HG02885 (cell line): ENCODE measurements around the gene KDM7A.

ENCODE experiments used
- ATAC-seq: cut with Tn5 transposase; IDR thresholded peaks from one replicate; pipeline ENCODE4 v1.9.1; 2021; ENCODE audit warnings: mild to moderate bottlenecking; ENCODE audit not compliant: unreplicated experiment, poor library complexity

KDM7A gene, protein sequence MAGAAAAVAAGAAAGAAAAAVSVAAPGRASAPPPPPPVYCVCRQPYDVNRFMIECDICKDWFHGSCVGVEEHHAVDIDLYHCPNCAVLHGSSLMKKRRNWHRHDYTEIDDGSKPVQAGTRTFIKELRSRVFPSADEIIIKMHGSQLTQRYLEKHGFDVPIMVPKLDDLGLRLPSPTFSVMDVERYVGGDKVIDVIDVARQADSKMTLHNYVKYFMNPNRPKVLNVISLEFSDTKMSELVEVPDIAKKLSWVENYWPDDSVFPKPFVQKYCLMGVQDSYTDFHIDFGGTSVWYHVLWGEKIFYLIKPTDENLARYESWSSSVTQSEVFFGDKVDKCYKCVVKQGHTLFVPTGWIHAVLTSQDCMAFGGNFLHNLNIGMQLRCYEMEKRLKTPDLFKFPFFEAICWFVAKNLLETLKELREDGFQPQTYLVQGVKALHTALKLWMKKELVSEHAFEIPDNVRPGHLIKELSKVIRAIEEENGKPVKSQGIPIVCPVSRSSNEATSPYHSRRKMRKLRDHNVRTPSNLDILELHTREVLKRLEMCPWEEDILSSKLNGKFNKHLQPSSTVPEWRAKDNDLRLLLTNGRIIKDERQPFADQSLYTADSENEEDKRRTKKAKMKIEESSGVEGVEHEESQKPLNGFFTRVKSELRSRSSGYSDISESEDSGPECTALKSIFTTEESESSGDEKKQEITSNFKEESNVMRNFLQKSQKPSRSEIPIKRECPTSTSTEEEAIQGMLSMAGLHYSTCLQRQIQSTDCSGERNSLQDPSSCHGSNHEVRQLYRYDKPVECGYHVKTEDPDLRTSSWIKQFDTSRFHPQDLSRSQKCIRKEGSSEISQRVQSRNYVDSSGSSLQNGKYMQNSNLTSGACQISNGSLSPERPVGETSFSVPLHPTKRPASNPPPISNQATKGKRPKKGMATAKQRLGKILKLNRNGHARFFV

DNA sequence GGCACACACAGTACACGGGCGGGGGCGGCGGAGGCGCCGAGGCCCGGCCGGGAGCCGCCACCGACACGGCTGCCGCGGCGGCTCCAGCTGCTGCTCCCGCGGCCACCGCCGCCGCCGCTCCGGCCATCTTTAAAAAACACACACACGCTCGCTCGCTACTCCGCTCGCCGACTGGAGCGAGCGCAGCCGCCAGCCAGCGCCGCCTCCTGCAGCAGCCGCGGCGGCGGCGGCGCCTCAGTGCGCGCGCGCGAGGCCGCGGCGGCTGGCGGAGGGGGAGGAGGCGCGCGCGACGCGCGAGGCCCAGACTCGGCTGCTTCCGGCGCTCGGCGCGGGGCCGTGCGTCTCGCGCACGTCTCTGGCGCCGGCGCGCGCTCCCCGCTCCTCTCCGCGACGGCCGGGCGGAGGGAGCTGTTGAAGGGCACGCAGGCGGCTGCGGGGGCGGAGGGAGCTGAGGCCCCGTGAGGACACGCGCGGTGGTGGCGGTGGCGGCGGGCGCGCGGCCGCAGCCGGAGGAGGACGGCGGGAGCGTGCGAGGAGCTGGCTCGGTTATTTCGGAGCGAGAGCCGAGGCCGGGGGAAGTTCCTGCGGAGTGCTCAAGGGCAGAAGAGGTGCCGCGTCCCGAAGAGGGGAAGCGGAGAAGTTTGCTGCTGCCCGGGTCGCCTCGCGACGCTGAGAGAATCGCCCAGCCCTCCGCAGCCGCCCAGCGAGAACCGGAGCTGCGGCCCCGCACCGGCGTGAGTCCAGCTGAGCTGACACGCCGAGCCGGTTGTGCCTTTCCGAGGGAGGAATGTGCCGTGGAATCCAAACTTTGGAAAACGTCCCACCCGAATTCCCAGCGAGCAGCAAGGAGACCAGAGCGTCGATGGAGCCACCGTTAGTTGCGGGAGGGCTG, at the start of gene KDM7A:
Gene KDM7A (minus strand): TSS at position 173 of the 892 bp plus-strand sequence. CDS start 46 bp downstream, at position 127.
- peak; percentile 74 for ATAC-seq

DNA sequence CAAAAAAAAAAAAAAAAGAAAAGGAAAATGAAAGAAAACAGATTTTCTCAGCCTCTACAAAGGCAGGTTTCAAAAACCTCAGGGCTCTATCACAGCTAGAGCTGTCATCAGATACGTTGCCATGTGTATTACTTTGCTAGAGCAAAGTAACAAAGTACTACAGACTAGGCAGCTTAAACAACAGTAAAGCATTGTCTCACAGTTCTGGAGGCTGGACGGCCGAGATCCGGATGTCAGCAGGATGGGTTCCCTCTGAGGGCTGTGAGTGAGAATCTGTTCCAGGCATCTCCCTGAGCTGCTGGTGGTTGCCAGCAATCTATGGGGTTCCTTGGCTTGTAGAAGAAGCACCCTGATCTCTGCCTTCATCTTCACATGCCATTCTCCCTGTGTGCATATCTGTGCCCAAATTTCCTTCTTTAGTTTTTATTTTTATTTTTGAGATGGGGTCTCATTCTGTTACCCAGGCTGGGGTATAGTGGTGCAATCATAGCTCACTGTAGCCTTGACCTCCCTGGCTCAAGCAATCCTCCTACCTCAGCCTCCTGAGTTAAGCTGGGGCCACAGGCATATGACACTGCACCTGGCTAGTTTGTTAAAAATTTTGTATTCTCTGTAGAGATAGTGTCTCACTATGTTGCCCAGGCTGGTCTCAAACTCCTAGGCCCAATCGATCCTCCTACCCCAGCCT, 48.9 kb upstream of the KDM7A start:
- ATAC-seq, result no peak

DNA sequence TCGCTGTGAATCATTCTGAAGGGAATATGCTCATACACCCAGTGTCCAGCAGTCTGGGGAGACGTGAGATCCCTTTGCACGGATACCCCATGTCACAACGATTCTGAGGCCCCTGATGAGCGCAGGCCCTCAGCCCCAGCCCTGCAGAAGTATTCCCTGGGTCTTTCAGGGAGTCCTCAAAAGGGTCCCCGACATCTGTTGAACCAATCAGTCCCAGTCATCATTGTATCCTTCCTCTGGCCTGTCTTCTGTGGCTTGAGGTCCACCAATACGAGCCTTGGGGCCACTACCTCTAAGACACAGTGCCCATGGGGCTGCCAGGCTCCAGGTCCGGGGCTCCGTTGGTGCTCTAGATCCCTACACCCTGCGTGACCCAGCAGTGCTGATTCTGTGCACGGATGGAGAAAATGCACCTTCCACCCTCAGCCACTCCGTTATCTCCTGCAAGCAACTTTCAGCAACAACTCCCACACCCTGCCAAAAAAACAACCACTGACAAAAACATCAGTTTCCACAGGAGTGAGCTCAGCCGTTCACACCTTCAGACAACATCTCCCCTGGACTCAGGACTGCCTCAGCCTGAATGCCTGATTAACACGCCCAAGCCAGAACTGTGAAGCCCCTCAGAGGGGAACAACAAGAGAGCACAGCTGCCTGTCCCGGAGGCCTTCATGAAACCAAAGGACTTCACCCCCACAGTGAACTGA, 46.9 kb upstream of the KDM7A start:
- ATAC-seq, result no peak

DNA sequence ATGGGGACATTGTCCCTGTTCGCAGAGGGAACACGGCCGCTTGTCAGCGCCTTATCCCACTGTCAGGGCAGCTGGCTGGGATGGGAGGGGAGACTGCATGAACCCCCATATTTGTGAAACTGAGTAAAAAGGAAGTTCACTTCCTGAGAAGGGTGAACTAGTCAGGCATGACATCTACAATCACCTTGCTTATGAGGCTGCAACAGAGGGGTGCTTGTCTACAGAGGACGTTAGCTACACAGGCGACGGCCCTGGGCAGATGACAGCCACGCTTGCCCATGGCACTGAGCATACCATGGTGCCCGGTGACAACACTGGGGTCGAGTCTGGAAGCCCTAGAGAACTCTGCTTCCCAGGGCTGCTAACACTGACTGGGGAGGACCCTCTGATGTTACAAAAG, 46.0 kb upstream of the KDM7A start:
- ATAC-seq, result peak; percentile 74

DNA sequence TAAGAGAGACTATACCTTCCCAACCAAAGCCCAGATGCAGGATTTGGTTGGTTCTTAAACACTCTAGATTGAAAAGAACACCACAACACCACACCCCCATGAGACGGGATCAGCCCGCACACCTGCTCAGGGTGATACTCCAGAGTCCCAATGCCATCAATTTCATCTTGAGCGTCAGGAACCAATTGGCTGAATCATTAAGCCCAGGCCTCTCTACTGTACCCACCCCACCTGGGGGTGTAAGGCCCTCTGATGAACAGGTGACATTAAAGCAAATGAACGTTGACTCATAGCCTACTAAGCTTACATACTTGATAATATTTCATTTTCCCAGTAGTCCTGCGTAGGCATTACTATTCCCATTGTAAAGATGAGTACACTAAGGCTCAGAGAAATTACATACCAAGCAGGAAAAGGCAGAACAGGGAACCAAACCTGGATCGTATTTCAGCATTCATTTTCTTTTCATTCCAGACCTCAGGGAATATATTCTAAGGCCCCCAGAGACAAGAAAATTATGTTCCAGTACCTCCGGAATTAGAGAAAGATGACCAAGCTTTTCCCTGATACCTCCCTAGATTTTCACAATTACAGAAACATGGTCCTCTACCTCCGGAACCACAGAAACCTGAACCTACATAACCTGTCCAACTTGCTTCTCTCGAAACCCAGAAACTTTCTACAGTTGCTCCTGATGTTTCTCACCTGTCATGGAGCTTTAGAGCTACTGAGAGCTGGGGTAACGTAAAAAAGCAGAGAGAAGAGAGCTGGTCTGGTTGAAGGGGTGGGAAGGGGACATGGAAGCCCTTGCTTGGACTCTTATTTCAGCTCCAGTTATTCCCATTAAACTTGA, 43.1 kb upstream of the KDM7A start:
- ATAC-seq, result no peak

DNA sequence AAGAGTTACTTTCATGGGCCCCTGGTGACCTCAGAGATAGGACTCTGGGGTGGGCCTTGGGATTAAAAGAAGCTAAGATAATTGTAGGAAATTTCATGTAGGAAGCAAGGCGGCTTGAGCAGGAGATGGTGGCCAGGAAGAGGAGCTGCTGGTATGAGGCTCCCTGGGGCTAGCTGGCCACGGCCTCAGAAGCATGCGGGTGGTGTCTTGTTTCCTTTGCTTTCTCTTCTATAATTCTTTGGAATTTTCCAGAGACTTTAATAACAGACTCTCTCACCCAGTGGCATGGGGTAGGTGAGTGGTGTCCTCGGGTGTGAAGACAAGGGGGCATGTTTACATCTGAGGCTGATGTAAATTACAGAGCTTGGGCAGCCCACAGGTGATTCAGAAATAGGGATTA, 41.9 kb upstream of the KDM7A start:
- ATAC-seq, result no peak

DNA sequence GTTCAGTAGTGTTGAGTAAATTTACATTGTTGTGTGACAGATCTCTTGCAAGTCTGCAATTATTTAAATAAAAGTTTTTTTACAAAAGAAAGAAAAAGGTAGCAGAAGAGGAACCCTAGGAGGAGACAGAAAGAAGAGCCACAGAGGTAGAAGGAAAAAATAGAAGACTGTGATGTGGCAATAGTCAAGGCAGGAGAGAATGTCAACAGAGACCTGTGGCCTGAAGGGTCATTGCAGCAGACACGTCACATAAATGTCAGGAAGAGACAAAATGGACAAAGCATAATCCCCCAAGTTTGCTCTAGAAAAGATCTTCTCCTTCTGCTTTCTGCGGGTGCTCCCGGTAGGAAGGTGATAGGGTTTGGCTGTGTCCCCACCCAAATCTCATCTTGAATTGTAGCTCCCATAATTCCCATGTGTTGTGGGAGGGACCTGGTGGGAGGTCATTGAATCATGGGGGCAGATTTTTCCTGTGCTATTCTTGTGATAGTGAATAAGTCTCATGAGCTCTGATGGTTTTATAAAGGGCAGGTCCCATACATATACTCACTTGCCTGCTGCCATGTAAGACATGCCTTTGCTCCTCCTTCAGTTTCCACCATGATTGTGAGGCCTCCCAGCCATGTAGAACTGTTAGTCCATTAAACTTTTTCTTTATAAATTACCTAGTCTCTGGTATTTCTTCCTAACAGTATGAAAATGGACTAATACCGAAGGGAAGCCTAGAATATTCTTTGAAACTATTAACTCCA, 41.1 kb upstream of the KDM7A start:
- ATAC-seq, result no peak

DNA sequence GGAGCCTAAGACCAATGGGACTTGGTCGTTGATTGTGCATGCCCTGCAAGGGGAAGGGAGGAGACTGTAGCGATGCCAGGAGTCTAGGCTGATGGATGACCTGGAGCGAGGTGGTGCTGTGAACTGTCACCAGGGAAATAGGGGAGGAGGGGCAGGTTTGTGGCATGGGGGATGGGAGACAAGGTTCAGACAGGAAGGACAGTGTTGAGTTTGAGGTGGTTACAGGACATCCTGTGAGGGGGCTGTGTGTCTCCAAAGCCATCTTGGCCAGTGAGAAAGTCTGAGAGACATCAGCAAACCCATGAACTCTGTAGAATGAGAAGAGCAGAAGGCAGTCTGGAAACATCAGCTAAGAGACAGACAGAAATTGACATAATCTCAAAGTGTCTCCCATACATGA, 38.5 kb upstream of the KDM7A start:
- ATAC-seq, result no peak

DNA sequence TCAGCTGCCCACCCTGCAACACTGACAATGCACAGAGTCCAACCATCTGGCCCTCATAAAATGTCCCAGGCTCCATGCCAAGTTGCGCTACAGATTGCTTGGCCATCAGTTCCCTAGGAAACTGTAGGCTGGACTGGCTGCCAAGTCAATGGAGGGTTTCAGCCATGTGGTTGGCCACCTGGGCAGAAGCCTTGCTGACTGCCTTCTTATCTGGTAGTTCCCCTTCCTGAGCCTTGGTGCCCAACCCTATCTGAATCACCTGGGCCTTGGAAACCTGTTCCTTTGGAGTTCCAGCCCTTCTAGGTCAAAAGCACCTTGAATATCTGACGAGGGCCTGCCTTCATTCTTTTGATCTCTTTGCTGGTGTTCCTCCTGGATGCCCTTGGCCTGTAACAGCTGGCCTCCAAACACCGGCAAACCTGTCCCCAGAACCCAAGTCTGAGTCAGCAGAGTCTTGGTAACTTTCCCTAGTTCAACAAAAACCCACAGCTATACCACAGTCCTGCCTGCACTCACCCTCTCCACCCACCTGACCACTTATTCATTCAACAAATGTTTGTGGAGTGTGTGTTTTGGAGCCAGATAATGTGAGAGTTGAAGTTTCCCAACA, 37.4 kb upstream of the KDM7A start:
- ATAC-seq, result no peak

DNA sequence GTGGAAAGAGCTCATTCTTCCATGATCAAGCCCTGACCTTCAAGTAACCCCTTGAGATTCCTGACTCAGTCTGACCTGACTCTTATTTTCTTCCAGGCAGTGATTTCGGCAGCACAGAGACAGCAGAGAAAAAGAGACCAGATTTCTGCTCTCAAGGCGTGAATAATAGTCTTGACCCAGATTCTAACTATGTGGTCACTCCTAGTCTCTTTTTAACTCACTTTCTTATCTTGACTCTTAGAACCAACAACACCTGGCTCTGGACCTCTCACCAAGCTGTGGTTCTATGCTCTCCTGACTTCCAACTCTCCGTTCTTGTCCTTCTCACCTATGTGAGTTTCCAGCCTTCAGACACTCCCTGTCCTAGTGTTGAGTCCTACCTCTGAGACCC, 36.9 kb upstream of the KDM7A start:
- ATAC-seq, result peak; percentile 27

DNA sequence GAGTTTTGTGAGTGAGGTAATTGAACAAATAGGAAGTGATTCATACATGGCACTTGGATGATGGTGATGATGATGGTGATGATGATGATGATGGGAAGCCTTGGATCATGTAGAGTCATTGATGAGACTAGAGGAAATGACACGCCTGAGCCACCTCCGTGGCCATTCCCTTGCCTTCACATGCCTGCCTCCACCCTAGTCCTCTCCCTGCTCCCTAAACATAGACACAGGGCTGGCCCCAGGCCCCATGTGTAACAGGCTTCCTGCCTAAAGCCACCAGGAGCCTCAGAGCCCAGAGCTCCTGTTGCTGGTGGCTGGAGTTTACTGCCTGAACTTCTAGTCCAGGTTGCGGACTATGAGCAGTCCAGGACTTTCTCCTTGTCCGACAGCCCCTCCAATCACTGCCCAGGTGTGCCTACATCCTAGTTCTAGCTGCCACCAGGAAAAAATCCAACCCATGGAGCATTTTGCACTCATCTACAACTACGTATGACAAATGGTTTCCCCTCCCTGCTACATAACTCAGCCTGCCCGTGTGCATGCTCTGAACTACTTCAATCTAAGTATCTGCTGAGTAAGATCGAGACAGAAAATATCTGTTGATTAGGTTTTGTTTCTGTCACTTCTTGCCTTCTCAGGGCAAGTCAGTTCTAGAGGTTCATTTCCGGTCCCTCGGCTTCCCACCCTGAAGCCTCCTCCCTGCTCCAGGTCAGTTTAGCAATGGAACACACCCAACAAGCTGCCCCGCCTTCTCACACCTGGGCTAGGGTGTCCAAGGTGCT, 35.5 kb upstream of the KDM7A start:
- ATAC-seq, result peak; percentile 67

DNA sequence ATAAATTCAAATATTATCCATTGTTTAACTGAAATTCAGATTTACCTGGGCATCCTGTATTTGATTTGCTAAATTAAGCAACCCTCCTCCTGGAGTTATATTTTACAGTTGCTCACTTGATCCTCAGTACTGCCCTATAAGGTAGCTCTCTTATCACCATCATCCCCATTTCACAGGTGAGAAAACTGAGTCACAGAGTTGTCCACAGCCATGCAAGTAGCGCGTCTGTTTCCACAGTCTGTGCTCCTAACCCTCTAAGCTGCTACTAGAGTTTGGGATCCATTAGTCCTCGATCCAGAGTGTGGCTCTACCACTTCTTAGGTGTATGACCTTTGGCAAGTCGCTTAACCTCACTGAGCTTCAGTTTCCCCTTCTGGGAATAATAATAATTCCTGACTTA, 34.9 kb upstream of the KDM7A start:
- ATAC-seq, result no peak

DNA sequence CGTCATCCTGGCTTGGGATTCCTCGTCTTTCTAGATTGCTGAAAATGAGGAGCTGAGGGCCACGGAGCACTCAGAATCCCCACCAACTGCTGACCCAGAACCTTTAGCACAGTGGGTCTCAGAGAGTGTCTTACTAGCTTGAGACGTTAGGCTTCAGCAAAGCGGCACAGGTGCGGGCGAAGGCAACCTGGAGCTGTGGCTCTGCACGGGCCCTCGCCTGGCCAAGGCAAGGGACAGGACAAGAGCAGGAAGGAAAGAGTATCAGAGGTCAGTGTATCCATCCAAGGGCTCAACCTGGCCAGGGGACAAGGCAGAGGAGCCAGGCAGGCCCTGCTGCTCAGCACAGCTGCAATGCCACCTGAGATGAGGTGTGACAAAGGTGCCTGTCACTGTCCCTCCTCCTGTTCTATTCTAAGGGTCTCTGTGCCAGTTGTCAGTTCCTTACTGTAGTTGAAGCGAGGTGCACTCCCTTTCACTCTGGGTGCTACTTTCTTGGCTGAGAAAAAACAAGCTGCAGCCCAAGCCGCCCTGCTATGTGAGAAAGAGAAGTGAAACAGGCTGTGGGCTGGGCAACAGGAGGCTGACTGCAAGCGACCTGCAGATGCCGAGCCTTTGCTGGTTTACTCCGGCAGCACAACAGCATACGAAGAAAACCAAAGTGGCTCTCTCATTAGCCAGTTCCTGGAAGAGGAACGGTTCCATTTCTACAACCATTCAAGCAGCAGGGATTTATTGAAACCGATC, 33.3 kb upstream of the KDM7A start:
- peak; percentile 89 for ATAC-seq

DNA sequence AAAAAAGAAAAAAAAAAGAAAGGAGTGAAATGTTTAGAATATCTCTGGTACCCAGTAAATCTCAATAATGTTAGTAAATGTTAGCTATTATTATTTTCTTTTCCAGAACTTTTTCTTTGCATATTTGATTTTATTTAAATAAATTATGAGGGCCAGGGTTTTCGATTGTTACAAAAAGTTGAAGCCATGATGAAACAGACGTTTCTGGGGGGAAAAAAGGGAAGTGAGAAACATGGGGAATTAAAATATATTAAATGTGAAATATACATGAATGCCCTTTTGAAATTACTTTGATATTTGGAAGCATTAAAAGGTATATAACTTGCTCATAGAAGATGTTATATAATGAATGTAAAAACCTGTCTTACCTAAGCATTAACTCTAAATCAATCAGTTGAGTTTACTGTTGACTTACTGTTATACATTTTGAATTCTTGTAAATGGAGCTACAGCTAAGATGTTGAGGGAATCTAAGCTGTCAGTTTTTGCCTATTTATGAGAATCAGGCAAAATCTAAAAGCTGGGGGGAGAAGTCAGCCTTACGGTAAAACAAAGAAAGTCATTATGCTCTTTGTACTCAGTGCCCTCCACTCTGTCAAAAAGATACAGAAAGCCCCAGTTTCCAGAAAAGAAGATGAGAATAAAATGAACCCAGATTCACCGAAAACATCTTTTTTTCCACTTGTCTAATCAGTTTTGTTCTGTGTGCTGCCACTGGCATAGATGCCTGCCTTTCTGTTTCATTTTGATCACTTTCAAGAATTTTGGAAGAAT, 30.0 kb upstream of the KDM7A start:
- ATAC-seq, result no peak

DNA sequence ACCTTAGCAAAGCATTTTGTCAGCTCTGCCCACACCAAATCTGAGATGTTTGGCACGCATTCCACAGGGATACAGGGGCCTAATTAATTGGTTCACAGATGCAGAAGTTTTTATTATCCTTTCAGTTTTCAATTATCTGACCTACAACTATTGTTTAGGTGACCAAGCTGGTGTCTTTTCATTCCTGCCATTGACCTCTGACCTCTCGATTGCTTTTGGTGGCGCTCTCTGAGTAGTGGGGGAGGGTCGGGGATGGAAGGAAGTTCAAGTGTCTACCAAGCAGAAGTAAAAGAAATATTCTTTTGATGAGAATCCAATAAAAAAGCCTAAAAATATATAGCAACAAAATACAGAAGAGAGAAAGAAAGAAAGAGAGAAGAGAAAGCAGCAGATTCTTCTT, 28.8 kb upstream of the KDM7A start:
- ATAC-seq, result no peak
